SK-N-SH (cell line): ENCODE results near the gene PEAK1. TPM values are rescaled to one million over a fixed set of nuclear protein-coding genes. Genes with fewer than 3 reads are reported as not detected.

Source experiments
- CTCF ChIA-PET: fragments of 300-600, 350-600 bp; formaldehyde crosslinking; extraction: SDS; loops from one replicate; lab custom pipeline; 2021; lab: Yijun Ruan, JAX
- POLR2A ChIA-PET: fragments of 350-600 bp; sonication (Branson Sonifier 250); formaldehyde crosslinking; extraction: SDS; loops from one replicate; lab custom pipeline; 2020; ENCODE audit warnings: antibody characterized with exemption, inconsistent platforms; lab: Yijun Ruan, JAX
- DNase-seq: peaks from one replicate; pipeline ENCODE4 v3.0.0; 2012
- H2AFZ ChIP-seq: fragments of 200-600 bp; sonication (generic); 2 replicates; pipeline ENCODE4 v1.8.1; 2016; ENCODE audit warnings: antibody characterized with exemption, mild to moderate bottlenecking, low read depth
- H3F3A ChIP-seq: fragments of 200-600 bp; sonication (generic); replicated peaks from 2 replicates; pipeline ENCODE3; 2016; ENCODE audit warnings: antibody characterized with exemption, mild to moderate bottlenecking; ENCODE audit not compliant: insufficient read depth
- H3K27ac ChIP-seq, 2 experiments: fragments of 200-500 bp in 1 of 2; fragments of 200-600 bp in 1 of 2; sonication (Bioruptor generic) in 1 of 2; sonication (generic), shearing (Covaris generic) in 1 of 2; 2 replicates each; pipeline versions ENCODE4 v1.5.1 to v1.6.1; 2014 to 2016; ENCODE audit warnings: low read depth in 2 of 2, inconsistent platforms in 1 of 2, low read length in 1 of 2, mild to moderate bottlenecking in 1 of 2, mixed read lengths in 1 of 2
- H3K27me3 ChIP-seq: fragments of 200-600 bp; sonication (generic), shearing (Covaris generic); 2 replicates; pipeline ENCODE4 v1.6.1; 2016; ENCODE audit warnings: mixed run types; ENCODE audit not compliant: insufficient read depth
- H3K36me3 ChIP-seq, 2 experiments: fragments of 200-500 bp in 1 of 2; fragments of 200-600 bp in 1 of 2; sonication (Bioruptor generic) in 1 of 2; sonication (generic) in 1 of 2; replicated peaks in 1 of 2; 2 replicates each; pipeline versions ENCODE3 to v1.5.1; 2014 to 2016; ENCODE audit warnings: low read length in 1 of 2, mild to moderate bottlenecking in 1 of 2; ENCODE audit not compliant: insufficient read depth in 2 of 2, control insufficient read depth in 1 of 2
- H3K4me1 ChIP-seq, 2 experiments: fragments of 200-500 bp in 1 of 2; fragments of 200-600 bp in 1 of 2; sonication (Bioruptor generic) in 1 of 2; sonication (generic), shearing (Covaris generic) in 1 of 2; 2 replicates each; pipeline versions ENCODE4 v1.5.1 to v1.6.1; 2014 to 2016; ENCODE audit warnings: low read depth in 1 of 2, low read length in 1 of 2, mixed run types in 1 of 2; ENCODE audit not compliant: insufficient read depth in 2 of 2, control insufficient read depth in 1 of 2
- H3K4me2 ChIP-seq: fragments of 200-600 bp; sonication (generic), shearing (Covaris generic); 2 replicates; pipeline ENCODE4 v1.6.1; 2017; ENCODE audit warnings: mixed run types
- H3K4me3 ChIP-seq, 2 experiments: fragments of 200-500 bp in 1 of 2; fragments of 200-600 bp in 1 of 2; sonication (Bioruptor generic) in 1 of 2; sonication (generic), shearing (Covaris generic) in 1 of 2; 2 replicates each; pipeline versions ENCODE4 v1.5.1 to v1.8.1; 2014 to 2016; ENCODE audit warnings: low read depth in 2 of 2, inconsistent platforms in 1 of 2, low read length in 1 of 2, mild to moderate bottlenecking in 1 of 2, mixed read lengths in 1 of 2, moderate library complexity in 1 of 2
- H3K79me2 ChIP-seq: fragments of 200-600 bp; sonication (generic); 2 replicates; pipeline ENCODE4 v1.8.1; 2017; ENCODE audit warnings: mild to moderate bottlenecking; ENCODE audit not compliant: insufficient read depth
- H3K9ac ChIP-seq: fragments of 200-600 bp; sonication (generic); 2 replicates; pipeline ENCODE4 v1.6.1; 2017; ENCODE audit warnings: mixed run types
- H3K9me2 ChIP-seq: fragments of 200-600 bp; sonication (generic); 2 replicates; pipeline ENCODE4 v1.6.1; 2017; ENCODE audit warnings: mixed run types
- H3K9me3 ChIP-seq: fragments of 200-600 bp; sonication (generic); 2 replicates; pipeline ENCODE4 v1.6.1; 2017; ENCODE audit warnings: mixed run types, mild to moderate bottlenecking, moderate library complexity
- H4K20me1 ChIP-seq: fragments of 200-600 bp; sonication (generic); 2 replicates; pipeline ENCODE4 v1.6.1; 2017; ENCODE audit warnings: mild to moderate bottlenecking, mixed run types; ENCODE audit not compliant: insufficient read depth
- EP300 ChIP-seq, 2 experiments: IDR thresholded peaks; 2 replicates each; pipeline versions ENCODE4 v1.4.0 to v1.6.1; 2012; ENCODE audit warnings: borderline replicate concordance in 1 of 2, low read depth in 1 of 2, low read length in 1 of 2
- EZH2phosphoT487 ChIP-seq: fragments of 200-600 bp; sonication (generic); IDR thresholded peaks from 2 replicates; pipeline ENCODE4 v1.6.1; 2017; ENCODE audit warnings: low read depth, mixed run types, mild to moderate bottlenecking, antibody characterized with exemption, moderate library complexity, borderline replicate concordance
- FOSL2 ChIP-seq: IDR thresholded peaks from 2 replicates; pipeline ENCODE4 v1.4.0; 2012; ENCODE audit warnings: low read depth, mild to moderate bottlenecking, moderate library complexity, borderline replicate concordance
- FOXM1 ChIP-seq: IDR thresholded peaks from 2 replicates; pipeline ENCODE4 v1.4.0; 2012; ENCODE audit warnings: low read depth, mild to moderate bottlenecking
- GABPA ChIP-seq: IDR thresholded peaks from 2 replicates; pipeline ENCODE4 v1.4.0; 2012; ENCODE audit warnings: low read depth, mild to moderate bottlenecking
- JUND ChIP-seq: IDR thresholded peaks from 2 replicates; pipeline ENCODE4 v1.4.0; 2012
- POLR2AphosphoS5 ChIP-seq: IDR thresholded peaks from 2 replicates; pipeline ENCODE4 v1.6.1; 2012; ENCODE audit warnings: low read depth, low read length
- RAD21 ChIP-seq: IDR thresholded peaks from 2 replicates; pipeline ENCODE4 v1.6.1; 2012; ENCODE audit warnings: mild to moderate bottlenecking, low read length
- RCOR1 ChIP-seq: fragments of 150-350 bp; IDR thresholded peaks from 2 replicates; pipeline ENCODE4 v1.6.1; 2017; ENCODE audit warnings: antibody characterized with exemption, low read length
- RXRA ChIP-seq: IDR thresholded peaks from 2 replicates; pipeline ENCODE4 v1.4.0; 2012; ENCODE audit warnings: low read depth, mild to moderate bottlenecking, borderline replicate concordance
- TAF1 ChIP-seq: IDR thresholded peaks from 2 replicates; pipeline ENCODE4 v1.6.1; 2012; ENCODE audit warnings: low read depth, mild to moderate bottlenecking, low read length, moderate library complexity, borderline replicate concordance
- TCF12 ChIP-seq: IDR thresholded peaks from 2 replicates; pipeline ENCODE4 v1.4.0; 2012
- USF1 ChIP-seq: IDR thresholded peaks from 2 replicates; pipeline ENCODE4 v1.4.0; 2012; ENCODE audit warnings: low read depth, borderline replicate concordance
- ZBTB33 ChIP-seq: IDR thresholded peaks from 2 replicates; pipeline ENCODE4 v1.4.0; 2012; ENCODE audit warnings: low read depth, borderline replicate concordance
- WGBS: methylation state at CpG from one replicate; pipeline ENCODE4 v1.1.6; 2017; ENCODE audit warnings: low lambda C conversion rate; 5-methylcytosine and 5-hydroxymethylcytosine counted together
- polyA plus RNA-seq, 3 experiments: library from polyadenylated mRNA; depleted of rRNA; stranded (reverse); fragments of >200 nt; gene quantifications; 2 replicates each; pipeline ENCODE4 v1.2.3, GENCODE V29; 2012
- TF ChIP-seq, protein P1 (sequence below): IDR thresholded peaks from 2 replicates; pipeline ENCODE4 v1.6.1; 2012; ENCODE audit warnings: mild to moderate bottlenecking, low read depth, low read length, moderate library complexity
- TF ChIP-seq, protein P2 (sequence below): IDR thresholded peaks from 2 replicates; pipeline ENCODE4; 2012

Gene PEAK1
- polyA plus RNA-seq, 1 of the 3 experiments (the other 2 are of a cell fraction) = 9.0 TPM

DNA sequence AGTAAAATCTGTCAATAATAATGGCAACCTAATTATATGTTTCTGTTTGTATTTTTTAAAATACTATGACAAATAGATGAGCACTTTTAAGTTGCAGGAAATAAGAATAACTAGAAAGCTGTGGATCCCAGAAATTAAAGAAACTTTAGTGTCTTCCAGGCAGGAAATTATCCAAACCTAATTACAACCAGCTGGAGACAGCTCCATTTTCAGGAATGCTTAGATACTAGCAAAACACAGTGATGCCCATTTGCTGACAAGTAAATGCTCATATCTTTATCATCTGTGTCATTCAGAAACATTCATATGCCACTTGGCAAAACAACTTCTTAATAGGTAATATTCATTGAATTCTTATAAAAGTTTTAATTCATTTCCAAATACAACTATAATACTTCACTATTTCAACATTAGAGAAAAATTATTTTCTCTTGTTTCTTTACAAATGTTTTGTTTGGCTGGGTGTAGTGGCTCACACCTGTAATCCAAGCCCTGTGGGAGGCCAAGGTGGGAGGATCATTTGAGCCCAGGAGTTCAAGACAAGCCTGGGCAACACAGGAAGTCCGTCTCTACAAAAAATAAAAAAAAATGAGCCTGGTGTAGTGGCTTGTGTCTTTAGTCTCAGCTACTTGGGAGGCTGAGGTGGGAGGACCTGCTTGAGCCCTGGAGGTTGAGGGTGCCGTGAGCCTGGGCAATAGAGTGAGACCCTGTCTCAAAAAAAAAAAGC, 179.9 kb downstream of the PEAK1 start:
- 93% methylated on average over 2 of the region's 2 CpGs for WGBS
- TF ChIP-seq TCF12 = peak; percentile 77
- TF ChIP-seq, protein P1, sequence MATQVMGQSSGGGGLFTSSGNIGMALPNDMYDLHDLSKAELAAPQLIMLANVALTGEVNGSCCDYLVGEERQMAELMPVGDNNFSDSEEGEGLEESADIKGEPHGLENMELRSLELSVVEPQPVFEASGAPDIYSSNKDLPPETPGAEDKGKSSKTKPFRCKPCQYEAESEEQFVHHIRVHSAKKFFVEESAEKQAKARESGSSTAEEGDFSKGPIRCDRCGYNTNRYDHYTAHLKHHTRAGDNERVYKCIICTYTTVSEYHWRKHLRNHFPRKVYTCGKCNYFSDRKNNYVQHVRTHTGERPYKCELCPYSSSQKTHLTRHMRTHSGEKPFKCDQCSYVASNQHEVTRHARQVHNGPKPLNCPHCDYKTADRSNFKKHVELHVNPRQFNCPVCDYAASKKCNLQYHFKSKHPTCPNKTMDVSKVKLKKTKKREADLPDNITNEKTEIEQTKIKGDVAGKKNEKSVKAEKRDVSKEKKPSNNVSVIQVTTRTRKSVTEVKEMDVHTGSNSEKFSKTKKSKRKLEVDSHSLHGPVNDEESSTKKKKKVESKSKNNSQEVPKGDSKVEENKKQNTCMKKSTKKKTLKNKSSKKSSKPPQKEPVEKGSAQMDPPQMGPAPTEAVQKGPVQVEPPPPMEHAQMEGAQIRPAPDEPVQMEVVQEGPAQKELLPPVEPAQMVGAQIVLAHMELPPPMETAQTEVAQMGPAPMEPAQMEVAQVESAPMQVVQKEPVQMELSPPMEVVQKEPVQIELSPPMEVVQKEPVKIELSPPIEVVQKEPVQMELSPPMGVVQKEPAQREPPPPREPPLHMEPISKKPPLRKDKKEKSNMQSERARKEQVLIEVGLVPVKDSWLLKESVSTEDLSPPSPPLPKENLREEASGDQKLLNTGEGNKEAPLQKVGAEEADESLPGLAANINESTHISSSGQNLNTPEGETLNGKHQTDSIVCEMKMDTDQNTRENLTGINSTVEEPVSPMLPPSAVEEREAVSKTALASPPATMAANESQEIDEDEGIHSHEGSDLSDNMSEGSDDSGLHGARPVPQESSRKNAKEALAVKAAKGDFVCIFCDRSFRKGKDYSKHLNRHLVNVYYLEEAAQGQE = no peak
- TF ChIP-seq RAD21 = no peak
- TF ChIP-seq RXRA = no peak
- TF ChIP-seq, protein P2, sequence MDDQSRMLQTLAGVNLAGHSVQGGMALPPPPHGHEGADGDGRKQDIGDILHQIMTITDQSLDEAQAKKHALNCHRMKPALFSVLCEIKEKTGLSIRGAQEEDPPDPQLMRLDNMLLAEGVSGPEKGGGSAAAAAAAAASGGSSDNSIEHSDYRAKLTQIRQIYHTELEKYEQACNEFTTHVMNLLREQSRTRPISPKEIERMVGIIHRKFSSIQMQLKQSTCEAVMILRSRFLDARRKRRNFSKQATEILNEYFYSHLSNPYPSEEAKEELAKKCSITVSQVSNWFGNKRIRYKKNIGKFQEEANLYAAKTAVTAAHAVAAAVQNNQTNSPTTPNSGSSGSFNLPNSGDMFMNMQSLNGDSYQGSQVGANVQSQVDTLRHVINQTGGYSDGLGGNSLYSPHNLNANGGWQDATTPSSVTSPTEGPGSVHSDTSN = no peak; the same call in 1 of the 2 replicates
- no peak for TF ChIP-seq ZBTB33
- TF ChIP-seq FOXM1 = no peak
- TF ChIP-seq POLR2AphosphoS5 = no peak
- no peak for TF ChIP-seq RCOR1
- no peak for TF ChIP-seq FOSL2
- TF ChIP-seq JUND = 0 out of 2 replicates have a peak, but pooled peaks have one; percentile 3
- TF ChIP-seq EZH2phosphoT487 = no peak
- no peak for TF ChIP-seq EP300 (IDR thresholded peaks at IDR 0.05; ENCODE audit: borderline replicate concordance in 1 of 2, low read depth in 1 of 2, low read length in 1 of 2)
- no peak for TF ChIP-seq TAF1
- no peak for TF ChIP-seq USF1
- TF ChIP-seq GABPA = no peak

More for the DNA sequence above, 179.9 kb downstream of the PEAK1 start:
- H3K27me3 ChIP-seq = no peaks in the 10 kb centered on the region
- no peaks in the 10 kb centered on the region; a peak in 1 of 4 replicates for H3K4me1 ChIP-seq
- peaks cover 3 to 38% of the 10 kb centered on the region in 2 experiments for H3K36me3 ChIP-seq
- peak overlapping the region in 1 of 2 experiments; percentile 3; a peak in 2 of 4 replicates for H3K27ac ChIP-seq
- H3K9ac ChIP-seq = no peak overlapping the region
- POLR2A ChIA-PET = no interaction called here
- no peak overlapping the region for H3K4me2 ChIP-seq
- no peak for DNase-seq
- CTCF ChIA-PET = no interaction called here
- no peak overlapping the region for H2AFZ ChIP-seq
- H3K9me2 ChIP-seq = no peaks in the 10 kb centered on the region; the same call in 1 of the 2 replicates
- no peaks in the 10 kb centered on the region for H4K20me1 ChIP-seq
- H3K79me2 ChIP-seq = peaks cover under 1% of the 10 kb centered on the region; the same call in 1 of the 2 replicates
- no peaks in the 10 kb centered on the region for H3K9me3 ChIP-seq
- no peak overlapping the region for H3K4me3 ChIP-seq
- H3F3A ChIP-seq = no peaks in the 10 kb centered on the region
